GM21515 (cell line): ENCODE results near the gene PMFBP1.

ENCODE experiments used
- ATAC-seq: cut with Tn5 transposase; IDR thresholded peaks from one replicate; pipeline ENCODE4 v1.9.1; 2021; ENCODE audit not compliant: unreplicated experiment

PMFBP1 gene

GRCh38 chr16:72189865-72190371 is 18.0 kb upstream of the PMFBP1 start:
- no peak for ATAC-seq

- ATAC-seq: no peak
Observed at GRCh38 chr16:72188541-72188940, 16.6 kb upstream of the PMFBP1 start.

DNA sequence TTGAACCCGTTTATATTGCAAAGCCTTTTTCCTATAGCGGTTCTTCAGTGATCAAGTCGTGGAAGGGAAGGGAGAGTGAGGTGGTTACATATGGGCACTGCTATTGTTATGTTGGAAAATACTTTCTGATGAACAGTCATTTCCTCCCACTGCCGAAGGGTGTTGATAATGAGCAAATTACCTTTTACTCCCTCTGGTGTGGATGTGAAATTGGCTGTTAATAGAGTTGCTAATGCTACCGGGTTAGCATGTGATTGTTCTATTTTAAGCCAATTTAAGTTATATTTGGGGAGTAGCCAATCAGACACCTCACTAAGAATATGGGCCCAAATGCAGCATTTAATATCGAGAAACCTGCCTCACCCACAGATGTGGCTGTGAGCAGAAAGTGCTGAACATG is 15.6 kb upstream of the PMFBP1 start:
- ATAC-seq: no peak

DNA sequence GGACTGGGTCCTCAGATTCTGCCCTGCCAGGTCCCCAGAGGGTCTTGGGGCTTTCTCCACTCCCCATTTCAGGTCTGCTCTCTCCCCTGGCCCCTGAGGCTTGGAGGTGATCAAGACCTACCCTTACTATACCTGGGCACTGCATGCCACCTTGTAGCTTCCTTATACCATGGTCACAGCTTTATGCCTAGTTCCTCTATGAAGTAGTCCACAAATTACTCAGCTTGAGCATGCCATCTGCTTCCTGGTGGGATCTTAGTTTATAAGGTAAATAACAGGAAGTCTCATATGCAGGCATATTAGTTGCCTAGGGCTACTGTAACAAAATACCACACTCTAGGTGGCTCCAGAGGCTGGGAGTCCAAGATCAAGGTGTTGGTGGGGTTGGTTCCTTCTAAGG is 11.0 kb upstream of the PMFBP1 start:
- ATAC-seq: no peak

- ATAC-seq: no peak
Observed at GRCh38 chr16:72179204-72179970, 7.4 kb upstream of the PMFBP1 start.

- ATAC-seq: no peak
Observed at GRCh38 chr16:72174726-72175125, 2.8 kb upstream of the PMFBP1 start.

DNA sequence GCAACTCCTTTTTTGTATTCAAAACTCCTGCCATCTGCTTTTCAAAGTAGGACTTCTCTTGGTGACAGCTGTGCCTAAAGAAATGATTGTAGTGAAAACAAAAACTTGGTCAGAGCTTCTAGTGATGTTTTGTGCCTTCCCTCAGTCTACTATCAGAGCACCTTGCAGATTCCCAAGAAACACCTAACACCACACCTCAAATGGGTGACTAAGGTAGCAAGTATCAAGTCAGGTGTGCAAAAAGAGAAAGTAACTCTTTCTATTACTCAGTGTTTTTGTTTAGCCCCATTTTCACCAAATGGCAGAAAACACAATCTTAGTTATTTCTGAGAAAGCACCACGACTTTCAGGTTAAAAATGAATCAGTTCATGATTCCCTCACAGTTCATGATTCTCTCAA is 2.0 kb upstream of the PMFBP1 start:
- ATAC-seq: no peak

GRCh38 chr16:72171236-72171635 is 719 bp downstream of the PMFBP1 start:
- no peak for ATAC-seq

GRCh38 chr16:72169708-72170107 is 2.2 kb downstream of the PMFBP1 start:
- no peak for ATAC-seq

- no peak for ATAC-seq
Observed at GRCh38 chr16:72168365-72168764, 3.6 kb downstream of the PMFBP1 start.

DNA sequence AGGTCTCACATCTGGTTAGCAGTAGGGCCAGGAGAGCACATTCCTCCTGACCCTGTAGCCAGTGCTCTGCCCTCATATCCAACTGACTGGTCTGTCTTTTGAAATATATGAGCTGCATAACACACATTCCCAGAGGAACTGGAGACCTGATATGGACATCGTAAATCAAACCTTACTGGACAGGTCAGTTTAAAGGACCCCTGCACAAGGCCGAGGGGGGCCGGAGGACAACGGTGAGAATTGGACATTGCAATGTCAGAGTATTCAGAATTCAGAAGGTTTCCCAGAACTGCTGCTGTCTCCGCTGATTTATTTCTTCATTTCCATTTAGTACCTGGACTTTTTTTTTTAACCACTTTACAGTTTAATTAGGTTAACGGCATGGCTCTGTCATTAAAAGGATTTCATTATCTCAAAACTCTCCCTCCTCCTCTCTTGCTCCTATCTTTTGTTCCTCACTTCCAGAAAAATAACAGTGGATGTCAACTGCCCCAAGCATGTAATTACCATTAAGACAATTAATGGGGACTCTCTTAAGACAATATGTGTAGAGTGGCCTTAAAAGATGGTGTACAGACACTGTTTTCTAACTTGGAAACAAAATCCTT is 4.9 kb downstream of the PMFBP1 start:
- no peak for ATAC-seq

GRCh38 chr16:72166151-72166550 is 5.8 kb downstream of the PMFBP1 start:
- ATAC-seq: no peak

DNA sequence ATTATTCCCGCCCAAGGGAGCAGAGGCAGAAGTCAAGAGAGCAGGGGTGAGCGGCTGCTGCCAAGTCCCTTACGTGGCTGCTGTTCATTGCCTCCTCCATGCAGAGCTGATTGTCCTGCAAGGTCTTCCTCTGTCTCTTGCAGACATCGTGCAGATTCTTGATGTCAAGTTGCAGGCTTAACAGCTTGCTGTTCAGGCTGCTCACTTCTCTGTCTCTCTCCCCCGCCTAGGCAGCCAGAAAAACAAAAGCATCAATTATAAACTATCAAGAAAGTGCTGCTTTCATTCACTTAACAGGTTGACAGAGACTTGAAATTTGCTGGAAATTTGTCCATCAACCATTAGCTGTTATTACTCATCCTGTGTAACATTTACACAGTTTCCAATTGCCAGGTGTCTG is 7.3 kb downstream of the PMFBP1 start:
- ATAC-seq: no peak

- ATAC-seq: no peak
Observed at GRCh38 chr16:72162105-72162692, 9.8 kb downstream of the PMFBP1 start.

DNA sequence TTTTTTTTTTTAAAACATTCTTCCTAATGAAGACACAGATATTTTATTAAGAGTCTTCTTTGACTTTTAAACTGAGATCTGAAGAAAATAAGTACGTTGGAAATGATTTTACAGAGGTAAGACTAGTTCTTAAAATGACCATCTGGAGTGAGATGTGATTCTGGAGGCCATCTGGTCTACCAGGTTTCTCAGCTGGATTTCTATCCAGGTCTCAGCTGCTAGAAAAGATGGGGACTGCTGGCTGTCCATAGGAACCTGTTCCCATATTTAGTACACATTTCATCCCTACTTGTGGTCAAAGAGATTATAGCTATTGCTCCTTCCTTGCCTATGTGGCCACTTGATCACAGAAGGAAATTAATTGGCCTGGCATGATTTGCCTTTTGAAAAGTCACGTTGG is 12.2 kb downstream of the PMFBP1 start:
- no peak for ATAC-seq

- no peak for ATAC-seq
Observed at GRCh38 chr16:72159386-72159785, 12.6 kb downstream of the PMFBP1 start.

DNA sequence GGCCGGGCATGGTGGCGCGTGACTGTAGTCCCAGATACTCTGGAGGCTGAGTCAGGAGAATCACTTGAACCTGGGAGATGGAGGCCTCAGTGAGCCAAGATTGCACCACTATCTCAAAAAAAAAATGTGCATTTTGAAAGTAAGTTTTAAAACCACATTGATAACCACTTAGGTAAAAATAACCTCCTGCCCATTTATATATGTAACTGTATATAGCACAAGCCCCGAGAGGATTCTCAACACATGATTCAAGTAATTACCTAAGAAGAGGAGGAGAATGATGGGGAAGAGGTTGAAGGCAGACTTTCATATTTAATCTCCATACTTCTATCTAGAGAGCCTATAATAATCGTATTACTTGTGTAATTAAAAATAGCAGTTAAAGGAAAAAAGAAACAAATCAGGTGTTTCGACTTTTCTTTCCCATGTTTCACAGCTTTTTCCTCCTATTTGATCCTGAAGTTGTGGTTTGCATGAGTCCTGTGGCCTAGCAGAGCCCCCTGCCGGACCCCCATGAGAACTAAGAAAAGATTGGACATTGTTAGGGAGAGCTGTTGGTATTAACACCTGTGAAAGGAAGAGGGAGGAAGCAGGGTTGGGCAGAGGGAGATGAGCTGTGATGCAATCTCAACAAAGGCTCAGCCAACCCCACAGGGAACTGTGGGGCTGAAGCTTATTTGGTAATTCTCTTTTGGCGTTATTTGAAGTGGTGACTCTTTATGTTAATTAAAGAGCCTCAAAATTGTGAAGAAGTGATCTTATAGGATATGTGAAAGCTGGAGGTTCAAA is 22.1 kb downstream of the PMFBP1 start:
- ATAC-seq: no peak

DNA sequence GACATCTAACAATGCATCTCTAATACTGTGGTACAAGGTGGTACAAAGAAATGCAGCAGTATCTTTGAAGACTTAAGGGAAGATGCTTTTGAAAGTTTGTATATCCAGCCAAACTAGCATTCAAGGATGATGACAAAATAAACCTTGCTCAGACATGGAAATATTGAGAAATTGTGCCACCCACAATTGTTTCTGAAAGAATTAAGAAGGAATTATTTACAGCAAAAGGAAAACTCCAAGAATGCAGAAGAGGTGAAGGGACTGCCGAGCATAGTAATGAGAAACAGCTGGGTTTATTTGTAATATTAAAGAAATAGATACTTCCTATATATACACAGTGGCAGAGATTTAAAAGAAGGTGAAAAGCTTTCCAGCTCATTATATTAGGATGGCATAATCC is 29.5 kb downstream of the PMFBP1 start:
- no peak for ATAC-seq

- ATAC-seq: no peak
Observed at GRCh38 chr16:72139908-72140307, 32.0 kb downstream of the PMFBP1 start.

DNA sequence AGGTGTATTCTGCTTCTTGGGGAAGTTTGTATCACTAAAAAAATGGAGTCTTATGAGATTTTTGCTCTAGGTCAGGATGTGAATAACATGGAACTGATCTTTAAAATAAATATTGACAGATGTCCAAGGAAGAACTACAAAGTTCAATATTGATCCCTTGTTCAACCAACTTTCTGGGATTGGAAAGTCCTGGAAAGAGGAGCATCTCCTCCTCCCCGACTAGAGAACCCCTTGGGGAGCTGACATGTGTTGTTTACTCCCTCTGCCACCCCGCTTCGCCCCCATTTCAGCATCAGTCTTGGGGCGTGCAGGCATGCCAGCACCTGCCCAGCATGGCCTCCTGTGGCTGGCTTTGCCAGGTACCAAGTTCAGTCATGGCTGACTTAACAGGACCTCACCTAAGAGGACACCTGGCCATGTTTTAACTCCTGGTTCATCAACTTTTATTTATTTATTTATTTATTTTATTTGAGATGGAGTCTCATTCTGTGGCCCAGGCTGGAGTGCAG is 33.8 kb downstream of the PMFBP1 start:
- ATAC-seq: no peak

DNA sequence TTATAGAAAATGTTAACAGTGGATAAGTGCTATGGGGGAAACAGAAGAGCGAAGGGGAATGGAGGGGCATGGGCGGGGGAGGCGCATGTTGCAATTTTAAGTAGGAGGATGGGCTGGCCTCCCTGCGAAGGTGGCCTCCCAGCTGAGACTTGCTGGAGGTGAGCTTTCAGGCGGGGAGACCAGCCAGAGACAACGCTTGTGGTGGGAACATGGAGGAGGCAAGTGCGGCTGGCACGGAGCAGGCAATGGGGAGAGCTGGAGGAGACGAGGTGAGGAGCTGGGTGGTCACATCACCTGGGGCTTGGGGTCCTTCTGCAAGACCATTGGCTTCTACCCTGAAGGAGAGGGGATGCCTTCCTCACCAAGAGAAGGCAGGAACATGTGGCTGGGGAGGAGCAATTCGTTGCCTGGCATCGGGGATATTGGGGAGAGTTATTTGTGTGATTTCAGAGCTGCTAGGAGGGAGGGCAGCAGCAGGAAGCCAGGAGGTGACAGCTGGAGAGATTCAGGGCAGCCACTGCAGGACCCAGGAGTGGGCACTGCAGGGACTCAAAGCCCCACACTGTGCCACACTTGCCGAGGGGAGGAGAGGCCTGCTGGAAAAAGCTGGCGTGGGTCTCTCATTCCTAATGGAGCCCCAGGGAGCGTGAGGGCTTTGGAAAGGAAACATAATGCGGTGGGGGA is 34.4 kb downstream of the PMFBP1 start:
- ATAC-seq: no peak
